ENCODE data around the gene SGMS2.

SGMS2 gene

GRCh38 chr4:107809210-107809609 lies 15.5 kb upstream of the SGMS2 start:
- no peak for DNase-seq (ENCODE audit: low read depth in 1 of 2, low spot score in 1 of 2)
- in situ Hi-C loops (cut with HindIII; ENCODE audit: low pct_unique_long_range_greater_than_20kb, low sequenced_read_pairs) = no loop called here
- TF ChIP-seq JUND (IDR thresholded peaks at IDR 0.05; ENCODE audit: low read depth) = no peak

- TF ChIP-seq JUND (IDR thresholded peaks at IDR 0.05; ENCODE audit: low read depth) = no peak
- in situ Hi-C loops (cut with HindIII; ENCODE audit: low pct_unique_long_range_greater_than_20kb, low sequenced_read_pairs) = no loop called here
- no peak for DNase-seq (ENCODE audit: low read depth in 1 of 2, low spot score in 1 of 2)
Observed at GRCh38 chr4:107814758-107815157, 10.0 kb upstream of the SGMS2 start.

GRCh38 chr4:107815158-107815557 lies 9.6 kb upstream of the SGMS2 start:
- TF ChIP-seq JUND (IDR thresholded peaks at IDR 0.05; ENCODE audit: low read depth) = no peak
- DNase-seq (ENCODE audit: low read depth in 1 of 2, low spot score in 1 of 2) = no peak
- in situ Hi-C loops (cut with HindIII; ENCODE audit: low pct_unique_long_range_greater_than_20kb, low sequenced_read_pairs) = no loop called here

GRCh38 chr4:107818301-107818910 lies 6.3 kb upstream of the SGMS2 start:
- no peak for DNase-seq (ENCODE audit: low read depth in 1 of 2, low spot score in 1 of 2)
- in situ Hi-C loops (cut with HindIII; ENCODE audit: low pct_unique_long_range_greater_than_20kb, low sequenced_read_pairs) = no loop called here
- TF ChIP-seq JUND (IDR thresholded peaks at IDR 0.05; ENCODE audit: low read depth) = no peak

GRCh38 chr4:107823870-107824349 lies 822 bp upstream of the SGMS2 start:
- no peak for TF ChIP-seq JUND (IDR thresholded peaks at IDR 0.05; ENCODE audit: low read depth)
- peak in 1 of 2 experiments; percentile 3 for DNase-seq (ENCODE audit: low read depth in 1 of 2, low spot score in 1 of 2)
- in situ Hi-C loops (cut with HindIII; ENCODE audit: low pct_unique_long_range_greater_than_20kb, low sequenced_read_pairs) = no loop called here

GRCh38 chr4:107825072-107825824 lies 516 bp downstream of the SGMS2 start:
- DNase-seq (ENCODE audit: low read depth in 1 of 2, low spot score in 1 of 2) = peak; percentile 21 to 59
- in situ Hi-C loops (cut with HindIII; ENCODE audit: low pct_unique_long_range_greater_than_20kb, low sequenced_read_pairs) = no loop called here

GRCh38 chr4:107826421-107826980 lies 1.8 kb downstream of the SGMS2 start:
- in situ Hi-C loops (cut with HindIII; ENCODE audit: low pct_unique_long_range_greater_than_20kb, low sequenced_read_pairs) = no loop called here

More at GRCh38 chr4:107825072-107825824, 516 bp downstream of the SGMS2 start:
- no peak for TF ChIP-seq JUND (IDR thresholded peaks at IDR 0.05; ENCODE audit: low read depth)

GRCh38 chr4:107828315-107829090 lies 3.8 kb downstream of the SGMS2 start:
- no peak for TF ChIP-seq JUND (IDR thresholded peaks at IDR 0.05; ENCODE audit: low read depth)
- no peak for DNase-seq (ENCODE audit: low read depth in 1 of 2, low spot score in 1 of 2)
- in situ Hi-C loops (cut with HindIII; ENCODE audit: low pct_unique_long_range_greater_than_20kb, low sequenced_read_pairs) = no loop called here

More at GRCh38 chr4:107826421-107826980, 1.8 kb downstream of the SGMS2 start:
- DNase-seq (ENCODE audit: low read depth in 1 of 2, low spot score in 1 of 2) = peak in 1 of 2 experiments; percentile 26
- no peak for TF ChIP-seq JUND (IDR thresholded peaks at IDR 0.05; ENCODE audit: low read depth)

GRCh38 chr4:107831140-107831539 lies 6.4 kb downstream of the SGMS2 start:
- no peak for DNase-seq (ENCODE audit: low read depth in 1 of 2, low spot score in 1 of 2)
- in situ Hi-C loops (cut with HindIII; ENCODE audit: low pct_unique_long_range_greater_than_20kb, low sequenced_read_pairs) = no loop called here
- no peak for TF ChIP-seq JUND (IDR thresholded peaks at IDR 0.05; ENCODE audit: low read depth)

GRCh38 chr4:107832275-107832807 lies 7.6 kb downstream of the SGMS2 start:
- in situ Hi-C loops (cut with HindIII; ENCODE audit: low pct_unique_long_range_greater_than_20kb, low sequenced_read_pairs) = no loop called here
- DNase-seq (ENCODE audit: low read depth in 1 of 2, low spot score in 1 of 2) = no peak
- TF ChIP-seq JUND (IDR thresholded peaks at IDR 0.05; ENCODE audit: low read depth) = no peak

GRCh38 chr4:107834241-107834794 lies 9.6 kb downstream of the SGMS2 start:
- in situ Hi-C loops (cut with HindIII; ENCODE audit: low pct_unique_long_range_greater_than_20kb, low sequenced_read_pairs) = no loop called here
- no peak for DNase-seq (ENCODE audit: low read depth in 1 of 2, low spot score in 1 of 2)
- TF ChIP-seq JUND (IDR thresholded peaks at IDR 0.05; ENCODE audit: low read depth) = no peak

GRCh38 chr4:107835406-107835805 lies 10.7 kb downstream of the SGMS2 start:
- no peak for TF ChIP-seq JUND (IDR thresholded peaks at IDR 0.05; ENCODE audit: low read depth)
- in situ Hi-C loops (cut with HindIII; ENCODE audit: low pct_unique_long_range_greater_than_20kb, low sequenced_read_pairs) = no loop called here
- no peak for DNase-seq (ENCODE audit: low read depth in 1 of 2, low spot score in 1 of 2)

Measured in T47D (cell line).